HG03103 (cell line): ENCODE data around the gene IER2.
"Not testable (repeated sequence)": the region's sequence is repeated elsewhere in the genome, so short reads cannot be mapped to it uniquely, and the experiment has no call there.

Experiments used
- ATAC-seq: cut with Tn5 transposase; IDR thresholded peaks from one replicate; pipeline ENCODE4 v1.9.1; 2021; ENCODE audit warnings: low read depth; ENCODE audit not compliant: unreplicated experiment

IER2 gene

DNA sequence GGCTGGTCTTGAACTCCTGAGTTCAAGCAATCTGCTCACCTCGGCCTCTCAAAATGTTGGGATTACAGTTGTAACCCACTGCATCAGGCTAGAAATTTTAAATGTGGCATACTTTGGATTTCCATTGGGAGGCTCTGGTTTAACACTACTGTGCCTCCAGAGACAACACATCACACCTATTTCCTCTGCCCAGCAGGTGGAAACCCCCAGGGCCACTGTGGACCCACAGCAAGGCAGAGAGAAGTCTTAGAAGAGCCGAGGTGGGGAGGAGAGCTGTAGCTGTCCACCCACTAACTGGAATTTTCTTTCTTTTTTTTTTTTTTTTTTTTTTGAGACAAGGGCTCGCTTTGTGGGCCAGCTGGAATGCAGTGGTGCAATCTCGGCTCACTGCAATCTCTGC, 39.4 kb downstream of the IER2 start:
- no peak for ATAC-seq

DNA sequence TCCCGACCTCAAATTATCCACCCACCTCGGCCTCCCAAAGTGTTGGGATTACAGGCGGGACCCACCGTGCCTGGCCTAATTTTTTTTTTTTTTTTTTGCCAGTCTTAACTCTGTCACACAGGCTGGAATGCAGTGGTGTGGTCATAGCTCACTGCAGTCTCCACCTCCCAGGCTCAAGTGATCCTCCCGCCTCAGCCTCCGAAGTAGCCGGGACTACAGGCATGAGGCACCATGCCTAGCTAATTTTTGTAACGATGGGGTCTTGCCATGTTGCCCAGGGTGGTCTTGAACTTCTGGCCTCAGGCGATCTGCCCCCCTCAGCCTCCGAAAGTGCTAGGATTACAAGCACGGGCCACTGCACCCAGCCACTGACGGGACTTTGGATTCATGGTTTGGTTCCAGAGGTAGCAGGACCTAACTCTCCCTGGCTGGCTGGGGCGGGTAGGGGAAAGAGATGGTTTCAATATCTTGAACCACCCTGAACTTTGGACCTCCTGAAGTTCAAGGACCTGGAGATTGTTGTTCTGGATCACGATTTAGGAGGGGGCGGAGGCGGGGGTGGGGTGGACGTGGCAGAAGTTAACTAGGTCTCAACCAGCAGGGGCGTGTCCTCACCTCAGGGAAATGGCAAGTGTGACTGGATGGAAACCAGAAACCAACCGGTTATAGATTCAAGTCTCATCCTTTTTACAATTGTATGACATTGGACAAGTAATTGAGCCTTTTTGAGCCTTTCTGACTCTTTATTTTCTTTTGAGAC, 40.8 kb downstream of the IER2 start:
- no peak for ATAC-seq

DNA sequence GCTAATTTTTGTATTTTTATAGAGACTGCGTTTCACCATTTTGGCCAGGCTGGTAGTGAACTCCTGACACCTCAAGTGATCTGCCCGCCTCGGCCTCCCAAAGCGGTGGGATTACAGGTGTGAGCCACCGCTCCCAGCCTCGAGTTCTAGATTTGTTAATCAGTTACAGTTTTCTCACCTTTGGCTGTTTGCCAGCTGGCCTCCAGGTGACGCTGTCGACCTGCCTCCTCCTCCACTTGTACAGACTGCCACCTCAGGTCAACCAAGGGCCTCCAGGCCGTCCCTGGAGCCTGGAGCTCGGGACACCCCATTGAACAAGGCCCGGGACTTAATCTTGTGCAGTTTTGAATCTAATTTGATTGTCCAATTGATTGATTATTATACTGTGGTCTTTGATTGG, 45.5 kb downstream of the IER2 start:
- ATAC-seq, result no peak

DNA sequence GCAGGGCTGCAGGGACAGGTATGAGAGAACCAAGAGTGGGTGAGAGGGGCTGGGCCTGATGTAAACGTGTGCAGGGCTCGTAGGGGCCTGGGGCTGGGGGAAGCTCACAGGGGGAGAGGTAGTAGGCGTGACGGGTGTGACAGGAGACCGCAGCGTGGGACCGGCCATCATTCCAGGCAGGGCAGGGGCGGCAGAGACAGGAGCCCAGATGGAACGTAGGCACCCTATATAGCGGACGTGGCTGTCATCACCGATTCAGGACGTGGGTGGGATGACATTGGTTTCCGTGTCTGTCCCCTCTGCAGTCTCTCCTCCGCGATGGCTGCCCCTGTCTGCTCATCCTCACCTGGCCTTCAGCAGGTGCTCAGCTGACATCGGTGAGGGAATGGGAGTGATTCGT, 48.4 kb downstream of the IER2 start:
- ATAC-seq, result no peak

DNA sequence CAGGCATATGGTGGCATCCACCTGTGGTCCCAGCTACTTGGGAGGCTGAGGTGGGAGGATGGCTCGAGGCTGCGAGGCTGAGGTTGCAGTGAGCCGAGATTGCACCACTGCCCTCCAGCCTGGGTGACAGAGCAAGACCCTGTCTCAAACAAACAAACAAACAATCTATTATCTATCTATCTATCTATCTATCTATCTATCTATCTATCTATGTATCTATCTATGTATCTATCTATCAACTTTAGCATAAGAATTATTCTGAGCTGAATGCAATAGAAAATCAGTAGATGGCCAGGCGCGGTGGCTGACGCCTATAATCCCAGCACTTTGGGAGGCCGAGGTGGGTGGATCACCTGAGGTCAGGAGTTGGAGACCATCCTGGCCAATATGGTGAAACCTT, 51.9 kb downstream of the IER2 start:
- ATAC-seq, result not testable (repeated sequence)
